ENCODE results near the gene CUL3. TPM values are rescaled to one million over a fixed set of nuclear protein-coding genes. Genes with fewer than 3 reads are reported as not detected.

CUL3 gene
- total RNA-seq, 1 donor from 2014 or later: 139 TPM

- DNase-seq (ENCODE audit: low read depth): no peak
Measured at GRCh38 chr2:224472827-224473226, 112.3 kb downstream of the CUL3 start.

DNA sequence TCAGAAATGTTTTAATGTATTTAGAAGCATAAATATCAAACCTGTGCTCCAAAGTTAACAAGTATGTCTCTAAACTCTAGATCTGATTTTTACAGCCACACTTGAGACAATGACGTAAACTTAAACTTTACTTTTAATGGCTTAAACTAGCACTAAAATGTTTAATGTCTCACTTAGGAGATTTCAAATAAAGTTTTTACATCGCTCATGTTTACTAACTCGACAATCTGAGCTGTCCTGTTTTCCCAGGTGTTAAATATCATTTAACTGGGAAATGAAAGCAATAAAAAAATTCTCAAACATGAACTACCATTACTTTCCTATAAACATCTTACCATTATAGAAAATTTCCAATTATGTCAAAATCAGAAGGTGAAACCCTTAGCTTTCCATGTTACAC lies 113.0 kb downstream of the CUL3 start:
- no peak for DNase-seq (ENCODE audit: low read depth)

GRCh38 chr2:224469374-224469964 lies 115.7 kb downstream of the CUL3 start:
- DNase-seq (ENCODE audit: low read depth): no peak

- no peak for DNase-seq (ENCODE audit: low read depth)
Measured at GRCh38 chr2:224466304-224466895, 118.8 kb downstream of the CUL3 start.

GRCh38 chr2:224461391-224461790 lies 123.8 kb downstream of the CUL3 start:
- no peak for DNase-seq (ENCODE audit: low read depth)

DNA sequence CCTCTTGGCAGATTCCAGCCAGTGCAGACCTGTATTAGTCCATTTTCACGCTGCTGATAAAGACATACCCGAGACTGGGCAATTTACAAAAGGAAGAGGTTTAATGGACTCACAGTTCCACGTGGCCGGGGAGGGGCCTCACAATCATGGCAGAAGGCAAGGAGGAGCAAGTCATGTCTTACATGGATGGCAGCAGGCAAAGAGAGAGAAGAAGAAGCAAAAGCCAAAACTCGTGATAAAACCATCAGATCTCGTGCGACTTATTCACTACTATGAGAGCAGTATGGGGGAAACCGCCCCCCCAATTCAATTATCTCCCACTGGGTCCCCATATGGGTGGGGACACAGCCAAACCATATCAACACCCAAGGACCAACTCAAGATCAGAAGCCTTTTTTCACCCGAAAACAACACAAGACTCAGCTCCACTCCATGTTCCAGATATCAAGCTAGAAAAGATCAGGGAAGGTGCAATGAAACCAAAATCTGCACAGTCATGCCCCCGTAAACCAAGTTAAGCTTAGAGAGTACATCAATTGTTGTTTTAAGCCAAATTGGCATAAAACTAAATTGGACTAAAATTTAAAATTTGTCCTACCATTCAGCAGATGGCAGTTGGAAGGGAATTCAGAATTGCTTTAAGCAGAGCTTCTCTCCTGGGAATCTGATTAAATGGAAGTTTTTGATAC lies 127.6 kb downstream of the CUL3 start:
- no peak for DNase-seq (ENCODE audit: low read depth)

- DNase-seq (ENCODE audit: low read depth): no peak
Measured at GRCh38 chr2:224453892-224454291, 131.3 kb downstream of the CUL3 start.

DNA sequence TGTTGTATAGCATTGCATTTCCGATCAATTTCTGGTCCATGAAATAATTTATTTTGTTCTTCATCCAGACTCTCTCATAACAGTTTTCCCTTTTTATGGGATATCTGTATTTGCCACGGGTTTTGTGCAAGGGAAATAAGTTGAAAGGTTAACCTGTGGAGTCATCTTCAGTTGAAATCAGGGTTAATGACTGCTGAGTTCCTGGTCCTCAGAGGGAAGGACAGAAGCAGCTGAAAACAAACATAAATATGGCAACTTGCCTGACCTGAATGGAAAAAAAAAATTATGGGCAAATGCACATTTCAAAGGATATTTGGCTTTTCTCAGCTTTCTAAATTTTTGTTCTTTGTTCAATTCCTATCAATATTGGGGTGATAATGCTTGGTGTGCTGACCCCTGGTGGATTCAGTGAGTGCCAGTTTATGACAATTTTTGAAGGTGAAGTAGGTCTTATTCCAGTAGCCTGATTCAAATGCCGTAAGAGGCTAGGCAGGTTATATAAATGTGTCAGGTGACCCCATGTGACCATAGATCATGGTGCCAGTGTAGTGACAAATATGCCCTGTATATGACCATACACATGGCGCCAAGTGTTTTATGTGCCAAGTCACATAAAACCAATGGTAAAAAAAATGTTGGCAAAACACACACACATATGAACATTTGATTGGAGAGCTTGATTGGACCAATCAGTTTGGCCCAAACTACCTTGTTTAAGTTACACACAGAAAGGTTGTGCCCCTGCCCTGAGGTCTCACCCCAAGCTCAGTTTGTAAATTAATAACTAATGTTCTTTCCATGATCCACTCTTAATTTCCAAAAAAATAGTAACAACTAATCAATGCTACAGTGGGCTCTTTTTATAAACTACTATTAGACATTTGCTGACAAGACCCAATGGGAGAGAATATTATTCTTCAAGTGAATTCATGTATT lies 135.7 kb downstream of the CUL3 start:
- peak; percentile 33 for DNase-seq (ENCODE audit: low read depth)

DNA sequence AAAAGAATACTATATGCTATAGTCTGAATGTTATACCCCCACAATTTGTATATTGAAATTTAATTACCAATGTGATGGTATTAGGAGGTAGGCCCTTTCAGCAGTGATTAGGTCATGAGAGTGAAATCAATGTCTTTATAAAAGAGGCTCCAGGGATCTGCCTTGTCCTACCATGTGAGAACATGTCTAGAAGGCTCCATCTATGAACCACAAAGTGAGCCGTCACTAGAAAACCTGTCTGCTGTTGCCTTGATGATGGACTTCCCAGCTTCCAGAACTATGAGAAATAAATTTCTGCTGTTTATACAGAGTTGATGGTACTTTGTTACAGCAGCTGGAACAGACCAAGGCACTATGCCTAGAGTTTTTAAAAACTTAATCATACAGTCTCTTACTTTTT lies 136.9 kb downstream of the CUL3 start:
- DNase-seq (ENCODE audit: low read depth): no peak

- no peak for DNase-seq (ENCODE audit: low read depth)
Measured at GRCh38 chr2:224444783-224445182, 140.4 kb downstream of the CUL3 start.

DNA sequence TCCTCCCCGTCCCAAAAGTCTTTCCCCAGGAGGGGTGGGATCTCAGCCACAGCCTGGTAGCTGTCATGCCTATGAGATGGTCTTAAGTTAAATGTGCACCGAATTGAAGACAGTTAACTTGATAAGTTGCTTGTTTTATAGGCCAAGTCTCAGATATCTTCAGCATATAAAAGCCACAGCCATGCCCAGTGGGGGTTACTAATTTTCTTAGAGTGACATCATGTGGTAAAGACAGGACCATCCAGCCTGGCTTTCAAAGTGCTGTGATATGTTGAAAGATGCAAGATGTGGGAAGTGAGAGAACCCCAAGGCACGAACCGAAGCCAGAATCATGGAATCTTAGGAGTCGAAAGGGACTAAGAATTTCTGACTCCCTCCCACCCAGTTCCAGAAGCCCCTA lies 141.1 kb downstream of the CUL3 start:
- no peak for DNase-seq (ENCODE audit: low read depth)

DNA sequence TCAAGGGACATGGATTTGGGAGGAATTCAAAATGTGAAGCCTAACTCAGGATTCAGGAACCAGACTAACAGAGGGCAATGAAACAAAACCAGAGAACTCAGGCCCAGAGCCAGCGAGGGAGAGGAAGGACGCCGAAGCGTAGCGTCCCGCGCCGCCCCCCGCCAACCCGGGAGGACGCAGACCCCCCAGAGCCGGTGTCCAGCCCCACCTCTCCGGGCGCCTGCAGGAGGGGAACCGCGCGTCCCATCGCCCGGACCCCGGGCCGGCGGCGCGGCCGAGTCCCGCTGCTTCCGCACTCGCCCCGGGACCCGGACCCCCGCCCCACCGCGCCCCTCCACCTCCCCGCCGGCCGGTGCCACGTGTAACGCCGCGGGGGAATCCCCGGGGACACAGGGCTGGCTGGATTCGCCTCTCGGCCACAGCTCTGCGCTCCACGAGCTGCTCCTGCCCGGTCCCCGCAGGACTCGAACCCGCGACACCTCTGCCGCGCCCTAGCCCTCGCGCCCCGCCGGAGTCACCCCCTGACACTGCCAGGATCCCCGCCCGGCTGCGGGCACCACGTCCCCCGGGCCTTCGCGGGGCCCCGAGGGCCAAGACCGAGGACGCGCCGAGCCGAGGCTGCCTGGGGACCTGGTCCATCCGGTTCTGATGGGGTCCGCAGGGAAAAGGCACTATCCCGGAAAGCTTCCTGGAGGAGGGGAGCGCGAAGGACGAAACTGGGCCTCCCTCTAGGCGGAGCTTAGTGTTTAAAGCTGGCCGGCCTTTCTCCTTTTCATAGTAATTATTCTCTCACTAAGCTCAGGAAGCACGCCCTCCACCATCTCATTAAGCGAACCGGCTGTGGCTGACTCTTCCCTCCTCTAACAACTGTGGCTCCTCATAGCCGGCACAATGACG lies 142.8 kb downstream of the CUL3 start:
- peak; percentile 39 for DNase-seq (ENCODE audit: low read depth)

GRCh38 chr2:224440988-224441387 lies 144.2 kb downstream of the CUL3 start:
- peak; percentile 26 for DNase-seq (ENCODE audit: low read depth)

GRCh38 chr2:224438726-224439125 lies 146.4 kb downstream of the CUL3 start:
- DNase-seq (ENCODE audit: low read depth): no peak

- peak; percentile 76 for DNase-seq (ENCODE audit: low read depth)
Measured at GRCh38 chr2:224436634-224437033, 148.5 kb downstream of the CUL3 start.

DNA sequence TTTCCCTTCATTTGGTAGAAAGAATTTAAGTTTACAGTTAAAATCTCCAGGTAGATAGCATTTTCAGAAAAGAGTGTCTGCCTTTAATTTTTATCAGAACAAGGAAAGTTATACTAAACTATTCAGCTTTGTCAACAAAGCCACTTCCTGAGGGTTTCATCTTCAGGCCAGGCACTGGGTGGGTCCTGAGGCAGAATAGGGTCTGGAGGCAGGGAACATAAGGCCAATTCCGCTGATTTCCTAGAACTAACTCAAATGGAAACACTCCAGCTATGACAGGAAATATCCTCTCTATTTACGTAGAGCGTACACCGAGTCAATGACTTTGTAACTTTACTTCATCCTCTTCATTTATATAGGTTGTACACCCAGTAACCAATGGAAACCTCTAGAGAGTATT lies 150.5 kb downstream of the CUL3 start:
- DNase-seq (ENCODE audit: low read depth): no peak

DNA sequence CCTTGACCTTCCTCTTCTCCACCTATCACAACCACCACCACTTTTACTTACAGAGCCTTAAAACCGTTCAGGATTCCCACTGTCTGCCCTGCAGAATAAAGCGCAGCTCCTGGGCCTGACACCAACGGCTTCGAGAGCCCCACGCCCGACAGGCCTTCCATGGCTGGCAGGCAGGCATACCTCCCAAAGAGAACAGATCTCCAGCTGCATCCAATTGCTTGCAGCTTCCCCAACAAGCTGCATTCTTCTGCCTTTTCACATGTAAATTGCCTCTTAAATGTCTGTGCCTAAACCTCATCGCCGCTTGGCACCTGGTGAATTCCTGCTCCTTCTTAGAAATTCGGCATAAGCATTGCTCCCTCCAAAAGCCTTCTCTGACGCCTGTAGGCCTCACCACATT lies 151.7 kb downstream of the CUL3 start:
- no peak for DNase-seq (ENCODE audit: low read depth)

DNA sequence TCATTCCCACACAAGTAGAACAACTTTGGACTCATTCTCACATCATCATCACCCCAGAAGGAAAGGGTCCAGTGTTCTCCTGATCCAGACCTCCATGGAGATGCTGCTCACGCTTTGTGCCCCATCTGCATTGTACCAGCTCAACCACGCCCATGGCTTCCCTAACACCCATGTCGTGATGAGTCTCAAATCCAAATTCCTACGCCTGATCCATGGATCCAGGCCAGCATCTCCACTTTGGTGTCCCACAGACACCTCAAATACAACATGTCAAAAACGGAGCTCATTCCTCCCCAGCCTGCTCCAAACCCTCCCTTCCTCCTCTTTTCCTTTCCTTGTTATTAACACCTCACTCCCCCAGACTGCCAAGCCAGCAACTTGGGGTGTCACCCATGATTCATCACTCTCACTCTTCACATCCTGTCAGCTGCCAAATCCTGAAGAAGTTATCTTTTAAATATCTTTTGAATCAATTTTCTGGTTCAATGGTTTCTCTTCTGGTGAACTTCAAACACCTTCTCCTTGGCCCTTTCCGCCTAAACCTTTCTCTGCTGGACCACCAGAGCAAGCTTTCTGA lies 153.1 kb downstream of the CUL3 start:
- DNase-seq (ENCODE audit: low read depth): no peak

DNA sequence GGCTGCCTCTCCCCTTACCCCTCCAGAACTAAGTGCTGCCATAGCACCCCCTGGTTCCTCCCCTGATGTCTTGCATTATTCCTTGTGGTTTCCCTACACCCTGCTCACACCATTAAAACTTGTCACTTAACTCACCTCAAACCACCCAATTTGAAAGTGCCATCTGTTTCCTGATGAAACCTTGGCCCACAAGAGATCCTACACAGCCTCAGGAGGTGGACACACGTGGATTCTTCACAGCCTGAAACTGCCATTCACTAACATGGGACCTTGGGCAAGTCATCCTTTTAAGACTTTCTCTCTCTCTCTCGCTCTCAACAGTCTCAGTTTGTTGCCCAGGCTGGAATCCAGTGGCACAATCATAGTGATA lies 155.7 kb downstream of the CUL3 start:
- DNase-seq (ENCODE audit: low read depth): no peak

DNA sequence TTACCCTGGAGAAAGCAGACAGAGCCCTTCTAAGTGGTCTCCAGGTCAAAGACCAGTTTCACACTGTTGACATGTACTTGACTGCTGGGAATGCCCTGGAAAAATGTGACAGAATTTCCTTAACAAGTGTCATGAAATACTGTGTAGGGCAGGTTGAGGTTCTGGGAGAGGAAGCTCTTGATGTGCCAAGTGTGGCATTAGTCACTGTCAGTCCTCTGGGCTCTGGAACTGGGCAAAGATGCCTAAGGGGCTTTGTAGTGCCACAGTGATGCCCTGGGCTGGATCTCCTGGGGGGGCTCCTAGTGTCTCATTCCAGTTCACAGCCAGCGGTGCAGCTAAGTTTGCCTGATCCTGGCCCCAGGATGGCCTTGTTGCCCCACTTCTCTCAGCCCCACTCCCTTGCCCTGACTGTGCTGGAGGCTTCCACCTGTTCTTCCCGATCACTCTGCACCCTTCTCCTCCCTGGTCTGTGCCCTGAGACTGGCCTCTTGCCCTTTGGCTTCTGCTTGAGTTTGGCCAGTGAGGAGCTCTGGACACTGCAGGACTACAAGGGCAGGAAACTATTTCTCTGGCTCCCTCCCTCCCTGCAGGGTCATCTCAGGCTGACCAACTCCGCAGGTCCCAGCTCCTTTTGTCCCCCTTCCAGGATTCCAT lies 156.2 kb downstream of the CUL3 start:
- no peak for DNase-seq (ENCODE audit: low read depth)

All from renal cortical epithelial cell (primary cell).